Activated naive CD4-positive, alpha-beta T cell treated with anti-CD3 and anti-CD28 coated beads, Interleukin-2, amount 50 U/mL, for 24 hours (primary cell): Measurements from ENCODE around the gene FOXK1.

ENCODE experiments used
- H3K27ac Mint-ChIP-seq: one replicate; pipeline ENCODE4 v1.8.0; 2021; ENCODE audit warnings: mild to moderate bottlenecking, mixed read lengths
- H3K27me3 Mint-ChIP-seq: one replicate; pipeline ENCODE4 v1.8.0; 2021; ENCODE audit warnings: mixed read lengths
- H3K36me3 Mint-ChIP-seq: one replicate; pipeline ENCODE4 v1.8.0; 2021; ENCODE audit warnings: mixed read lengths
- H3K4me1 Mint-ChIP-seq: one replicate; pipeline ENCODE4 v1.8.0; 2021; ENCODE audit warnings: mixed read lengths
- H3K4me3 Mint-ChIP-seq: one replicate; pipeline ENCODE4 v1.8.0; 2021; ENCODE audit warnings: mild to moderate bottlenecking, mixed read lengths
- H3K9me3 Mint-ChIP-seq: one replicate; pipeline ENCODE4 v1.8.0; 2021; ENCODE audit warnings: mixed read lengths

The FOXK1 gene

GRCh38 chr7:4749798-4750197 lies 67.7 kb downstream of the FOXK1 start:
- Mint-ChIP-seq H3K4me3 (no peak overlapping the region), H3K4me1 (peaks cover 60% of the 10 kb centered on the region), H3K9me3 (no peaks in the 10 kb centered on the region), H3K27me3 (no peaks in the 10 kb centered on the region), H3K36me3 (peaks cover 13% of the 10 kb centered on the region), H3K27ac (no peak overlapping the region)

- Mint-ChIP-seq H3K4me3 (no peak overlapping the region), H3K4me1 (peaks cover 43% of the 10 kb centered on the region), H3K27ac (no peak overlapping the region), H3K9me3 (no peaks in the 10 kb centered on the region), H3K36me3 (peaks cover 9% of the 10 kb centered on the region), H3K27me3 (no peaks in the 10 kb centered on the region)
Observed at GRCh38 chr7:4751398-4751947, 69.4 kb downstream of the FOXK1 start.

- Mint-ChIP-seq H3K27ac (no peak overlapping the region), H3K4me1 (peaks cover 23% of the 10 kb centered on the region), H3K9me3 (no peaks in the 10 kb centered on the region), H3K36me3 (peaks cover 5% of the 10 kb centered on the region), H3K27me3 (no peaks in the 10 kb centered on the region), H3K4me3 (no peak overlapping the region)
Observed at GRCh38 chr7:4753598-4754432, 71.7 kb downstream of the FOXK1 start.

- Mint-ChIP-seq H3K9me3 (no peaks in the 10 kb centered on the region), H3K4me1 (peaks cover 18% of the 10 kb centered on the region), H3K27me3 (no peaks in the 10 kb centered on the region), H3K27ac (no peak overlapping the region), H3K36me3 (peaks cover 5% of the 10 kb centered on the region), H3K4me3 (no peak overlapping the region)
Observed at GRCh38 chr7:4754433-4755010, 72.4 kb downstream of the FOXK1 start.

- Mint-ChIP-seq H3K9me3 (no peaks in the 10 kb centered on the region), H3K4me3 (no peak overlapping the region), H3K4me1 (peaks cover 18% of the 10 kb centered on the region), H3K36me3 (peaks cover 5% of the 10 kb centered on the region), H3K27me3 (no peaks in the 10 kb centered on the region), H3K27ac (no peak overlapping the region)
Observed at GRCh38 chr7:4755045-4755444, 73.0 kb downstream of the FOXK1 start.

GRCh38 chr7:4758111-4758510 lies 76.0 kb downstream of the FOXK1 start:
- peaks cover 9% of the 10 kb centered on the region for H3K4me1 Mint-ChIP-seq
- H3K27me3 Mint-ChIP-seq = no peaks in the 10 kb centered on the region
- no peak overlapping the region for H3K27ac Mint-ChIP-seq
- H3K9me3 Mint-ChIP-seq = no peaks in the 10 kb centered on the region
- H3K36me3 Mint-ChIP-seq = peaks cover 7% of the 10 kb centered on the region
- no peak overlapping the region for H3K4me3 Mint-ChIP-seq

- Mint-ChIP-seq H3K9me3 (no peaks in the 10 kb centered on the region), H3K27me3 (no peaks in the 10 kb centered on the region), H3K4me1 (peaks cover 2% of the 10 kb centered on the region), H3K27ac (no peak overlapping the region), H3K36me3 (peaks cover 8% of the 10 kb centered on the region), H3K4me3 (no peak overlapping the region)
Observed at GRCh38 chr7:4758791-4759190, 76.7 kb downstream of the FOXK1 start.

- Mint-ChIP-seq H3K4me1 (no peaks in the 10 kb centered on the region), H3K4me3 (no peak overlapping the region), H3K27me3 (no peaks in the 10 kb centered on the region), H3K27ac (no peak overlapping the region), H3K36me3 (peaks cover 9% of the 10 kb centered on the region), H3K9me3 (no peaks in the 10 kb centered on the region)
Observed at GRCh38 chr7:4759211-4759610, 77.1 kb downstream of the FOXK1 start.

- Mint-ChIP-seq H3K4me1 (no peaks in the 10 kb centered on the region), H3K36me3 (peaks cover 7% of the 10 kb centered on the region), H3K4me3 (no peak overlapping the region), H3K27me3 (no peaks in the 10 kb centered on the region), H3K9me3 (no peaks in the 10 kb centered on the region), H3K27ac (no peak overlapping the region)
Observed at GRCh38 chr7:4760952-4761351, 78.9 kb downstream of the FOXK1 start.

GRCh38 chr7:4762121-4763055 lies 80.3 kb downstream of the FOXK1 start:
- H3K4me1 Mint-ChIP-seq = no peaks in the 10 kb centered on the region
- peaks cover 9% of the 10 kb centered on the region for H3K36me3 Mint-ChIP-seq
- H3K4me3 Mint-ChIP-seq = no peak overlapping the region
- peak overlapping the region; percentile 12 for H3K27ac Mint-ChIP-seq
- H3K9me3 Mint-ChIP-seq = no peaks in the 10 kb centered on the region
- no peaks in the 10 kb centered on the region for H3K27me3 Mint-ChIP-seq

- Mint-ChIP-seq H3K4me1 (no peaks in the 10 kb centered on the region), H3K27me3 (no peaks in the 10 kb centered on the region), H3K4me3 (no peak overlapping the region), H3K27ac (peak overlapping the region; percentile 12), H3K9me3 (no peaks in the 10 kb centered on the region), H3K36me3 (peaks cover 9% of the 10 kb centered on the region)
Observed at GRCh38 chr7:4763091-4763793, 81.1 kb downstream of the FOXK1 start.

GRCh38 chr7:4763794-4764185 lies 81.7 kb downstream of the FOXK1 start:
- H3K27me3 Mint-ChIP-seq = no peaks in the 10 kb centered on the region
- H3K4me1 Mint-ChIP-seq = no peaks in the 10 kb centered on the region
- no peak overlapping the region for H3K4me3 Mint-ChIP-seq
- H3K36me3 Mint-ChIP-seq = peaks cover 9% of the 10 kb centered on the region
- H3K27ac Mint-ChIP-seq = no peak overlapping the region
- H3K9me3 Mint-ChIP-seq = no peaks in the 10 kb centered on the region

GRCh38 chr7:4764402-4765007 lies 82.4 kb downstream of the FOXK1 start:
- H3K36me3 Mint-ChIP-seq = peaks cover 9% of the 10 kb centered on the region

GRCh38 chr7:4765776-4766490 lies 83.8 kb downstream of the FOXK1 start:
- Mint-ChIP-seq H3K4me3 (no peak overlapping the region), H3K27ac (peak overlapping the region; percentile 74), H3K27me3 (no peaks in the 10 kb centered on the region), H3K4me1 (peaks cover 12% of the 10 kb centered on the region), H3K36me3 (peaks cover 9% of the 10 kb centered on the region), H3K9me3 (no peaks in the 10 kb centered on the region)

More at GRCh38 chr7:4764402-4765007, 82.4 kb downstream of the FOXK1 start:
- no peak overlapping the region for H3K27ac Mint-ChIP-seq
- H3K27me3 Mint-ChIP-seq = no peaks in the 10 kb centered on the region
- H3K9me3 Mint-ChIP-seq = no peaks in the 10 kb centered on the region
- no peak overlapping the region for H3K4me3 Mint-ChIP-seq
- peaks cover under 1% of the 10 kb centered on the region for H3K4me1 Mint-ChIP-seq
